ENCODE measurements around the gene NFU1. TPM values are rescaled to one million over a fixed set of nuclear protein-coding genes. Genes with fewer than 3 reads are reported as not detected.

The NFU1 gene
- total RNA-seq, result 10 to 100 TPM; 46.1 to 69.9 (median 49.8) TPM

GRCh38 chr2:69436938-69437750 is at the start of gene NFU1:
NFU1 (minus strand) TSS chr2:69437435; CDS start chr2:69437422, 13 bp downstream.
- Histone ChIP-seq H3K4me3 (peak within 1 kb of the TSS; percentile 74 to 92 (median 79)), H3K36me3 (no peaks in the 10 kb centered on the region), H3K27ac (peak within 1 kb of the TSS; percentile 96 to 98), H3K9me3 (no peaks in the 10 kb centered on the region), H3K27me3 (no peaks in the 10 kb centered on the region), H3K4me1 (no peaks in the 10 kb centered on the region)
- intact Hi-C loops (cut with DNase I; ENCODE audit: low total_unique reads), result no loop called here
- peak; percentile 41 for TF ChIP-seq POLR2A (IDR thresholded peaks at IDR 0.05)
- peak; percentile 64 to 77 (median 64) for TF ChIP-seq POLR2AphosphoS5 (IDR thresholded peaks at IDR 0.05)
- TF ChIP-seq CTCF (IDR thresholded peaks at IDR 0.05), result peak; percentile 61 to 71 (median 64)
- DNase-seq (ENCODE audit: low spot score in 2 of 2), result peak; percentile 77 to 84

- DNase-seq (ENCODE audit: low spot score in 2 of 2), result no peak
- Histone ChIP-seq H3K4me3 (no peak overlapping the region), H3K4me1 (no peaks in the 10 kb centered on the region), H3K27ac (no peak overlapping the region), H3K27me3 (no peaks in the 10 kb centered on the region), H3K9me3 (no peaks in the 10 kb centered on the region), H3K36me3 (no peaks in the 10 kb centered on the region)
- intact Hi-C loops (cut with DNase I; ENCODE audit: low total_unique reads), result loop anchor here (2.0 kb wide), 1 partner anchor 31 kb away; no protein-coding TSS in a partner anchor
- no peak for TF ChIP-seq CTCF (IDR thresholded peaks at IDR 0.05)
- TF ChIP-seq POLR2A (IDR thresholded peaks at IDR 0.05), result no peak
- TF ChIP-seq POLR2AphosphoS5 (IDR thresholded peaks at IDR 0.05), result no peak
Measured at GRCh38 chr2:69483696-69484095, 46.5 kb upstream of the NFU1 start.

- TF ChIP-seq POLR2A (IDR thresholded peaks at IDR 0.05), result no peak
- TF ChIP-seq POLR2AphosphoS5 (IDR thresholded peaks at IDR 0.05), result no peak
- no peak for TF ChIP-seq CTCF (IDR thresholded peaks at IDR 0.05)
- intact Hi-C loops (cut with DNase I; ENCODE audit: low total_unique reads), result loop anchor here (2.0 kb wide), 1 partner anchor 32 kb away; no protein-coding TSS in a partner anchor
- DNase-seq (ENCODE audit: low spot score in 2 of 2), result no peak
- Histone ChIP-seq H3K27ac (no peak overlapping the region), H3K4me3 (no peak overlapping the region), H3K9me3 (no peaks in the 10 kb centered on the region), H3K4me1 (no peaks in the 10 kb centered on the region), H3K36me3 (no peaks in the 10 kb centered on the region), H3K27me3 (no peaks in the 10 kb centered on the region)
Measured at GRCh38 chr2:69483024-69483423, 45.8 kb upstream of the NFU1 start.

GRCh38 chr2:69482471-69482870 is 45.2 kb upstream of the NFU1 start:
- no peaks in the 10 kb centered on the region for H3K36me3 ChIP-seq
- DNase-seq (ENCODE audit: low spot score in 2 of 2), result no peak
- TF ChIP-seq POLR2AphosphoS5 (IDR thresholded peaks at IDR 0.05), result no peak
- no peak for TF ChIP-seq CTCF (IDR thresholded peaks at IDR 0.05)
- TF ChIP-seq POLR2A (IDR thresholded peaks at IDR 0.05), result no peak
- intact Hi-C loops (cut with DNase I; ENCODE audit: low total_unique reads), result loop anchor here (2.0 kb wide), 1 partner anchor 32 kb away; no protein-coding TSS in a partner anchor
- no peak overlapping the region for H3K4me3 ChIP-seq
- no peaks in the 10 kb centered on the region for H3K4me1 ChIP-seq
- H3K27me3 ChIP-seq, result no peaks in the 10 kb centered on the region
- H3K9me3 ChIP-seq, result no peaks in the 10 kb centered on the region
- no peak overlapping the region for H3K27ac ChIP-seq

GRCh38 chr2:69481421-69481820 is 44.2 kb upstream of the NFU1 start:
- no peak overlapping the region for H3K4me3 ChIP-seq
- H3K9me3 ChIP-seq, result no peaks in the 10 kb centered on the region
- no peak overlapping the region for H3K27ac ChIP-seq
- TF ChIP-seq POLR2A (IDR thresholded peaks at IDR 0.05), result no peak
- TF ChIP-seq CTCF (IDR thresholded peaks at IDR 0.05), result no peak
- TF ChIP-seq POLR2AphosphoS5 (IDR thresholded peaks at IDR 0.05), result no peak
- intact Hi-C loops (cut with DNase I; ENCODE audit: low total_unique reads), result no loop called here
- no peaks in the 10 kb centered on the region for H3K27me3 ChIP-seq
- H3K4me1 ChIP-seq, result no peaks in the 10 kb centered on the region
- no peaks in the 10 kb centered on the region for H3K36me3 ChIP-seq
- no peak for DNase-seq (ENCODE audit: low spot score in 2 of 2)
